NCI-H187 (cell line): ENCODE results near the gene COL16A1.

ENCODE experiments used
- DNase-seq, 2 experiments: peaks; one replicate each; lab custom pipeline; 2025; lab: John Stamatoyannopoulos, UW

COL16A1 gene

GRCh38 chr1:31703431-31704270 is at the start of gene COL16A1:
Gene COL16A1 (minus strand): TSS chr1:31704017. CDS start chr1:31702193, 1,824 bp downstream.
- DNase-seq = no peak

- no peak for DNase-seq
Observed at GRCh38 chr1:31752952-31753475, 49.2 kb upstream of the COL16A1 start.

- DNase-seq = no peak
Observed at GRCh38 chr1:31752258-31752657, 48.4 kb upstream of the COL16A1 start.

GRCh38 chr1:31751822-31752241 is 48.0 kb upstream of the COL16A1 start:
- no peak for DNase-seq

- no peak for DNase-seq
Observed at GRCh38 chr1:31750858-31751510, 47.2 kb upstream of the COL16A1 start.

GRCh38 chr1:31749785-31750735 is 46.2 kb upstream of the COL16A1 start:
- DNase-seq = no peak

GRCh38 chr1:31748365-31748764 is 44.5 kb upstream of the COL16A1 start:
- DNase-seq = no peak

- no peak for DNase-seq
Observed at GRCh38 chr1:31747304-31747703, 43.5 kb upstream of the COL16A1 start.

- no peak for DNase-seq
Observed at GRCh38 chr1:31746687-31747086, 42.9 kb upstream of the COL16A1 start.

GRCh38 chr1:31745946-31746670 is 42.3 kb upstream of the COL16A1 start:
- no peak for DNase-seq

GRCh38 chr1:31745096-31745945 is 41.5 kb upstream of the COL16A1 start:
- no peak for DNase-seq

- no peak for DNase-seq
Observed at GRCh38 chr1:31744165-31744888, 40.5 kb upstream of the COL16A1 start.

- no peak for DNase-seq
Observed at GRCh38 chr1:31742462-31743212, 38.8 kb upstream of the COL16A1 start.

GRCh38 chr1:31739346-31739745 is 35.5 kb upstream of the COL16A1 start:
- peak in 1 of 2 experiments; percentile 50 for DNase-seq

GRCh38 chr1:31736675-31737074 is 32.9 kb upstream of the COL16A1 start:
- DNase-seq = no peak

GRCh38 chr1:31735571-31735970 is 31.8 kb upstream of the COL16A1 start:
- DNase-seq = no peak

- no peak for DNase-seq
Observed at GRCh38 chr1:31734582-31735107, 30.8 kb upstream of the COL16A1 start.

- no peak for DNase-seq
Observed at GRCh38 chr1:31733389-31734219, 29.8 kb upstream of the COL16A1 start.
